Peyer's patch (tissue), 4 donors: ENCODE measurements around the gene NXPH4. TPM values are rescaled to one million over a fixed set of nuclear protein-coding genes. Genes with fewer than 3 reads are reported as not detected.

Experiments used
- DNase-seq, 3 donors: peaks; one replicate each; pipeline ENCODE4 v3.0.0-alpha.2; 2017 to 2019
- H3K27ac ChIP-seq, 4 donors: fragments of 200-600 bp; sonication (generic); one replicate each; pipeline ENCODE4 v1.5.1; 2016 to 2019
- H3K27me3 ChIP-seq, 2 donors: fragments of 200-600 bp; sonication (generic); one replicate each; pipeline ENCODE4 v1.5.1; 2019
- H3K36me3 ChIP-seq, 3 donors: fragments of 200-600 bp; sonication (generic); one replicate each; pipeline ENCODE4 v1.5.1; 2016 to 2019
- H3K4me1 ChIP-seq, 4 donors: fragments of 200-600 bp; sonication (generic); one replicate each; pipeline ENCODE4 v1.5.1; 2016 to 2019
- H3K4me3 ChIP-seq, 4 donors: fragments of 200-600 bp; sonication (generic); 1 replicate in 3 of 4; 2 replicates in 1 of 4; pipeline ENCODE4 v1.5.1; 2016 to 2019; ENCODE audit warnings: mild to moderate bottlenecking in 1 of 4
- H3K9me3 ChIP-seq, 4 donors: fragments of 200-600 bp; sonication (generic); one replicate each; pipeline ENCODE4 v1.5.1; 2016 to 2019; ENCODE audit warnings: mild to moderate bottlenecking in 1 of 4
- POLR2A ChIP-seq, 2 donors: fragments of 450-650 bp; IDR thresholded peaks; one replicate each; pipeline ENCODE4 v1.5.1; 2017; ENCODE audit warnings: antibody characterized with exemption in 2 of 2, mild to moderate bottlenecking in 2 of 2, moderate library complexity in 2 of 2
- total RNA-seq, 4 donors: library from RNA; depleted of rRNA; stranded (reverse); fragments of >200 nt; gene quantifications; one replicate each; pipeline ENCODE4 v1.1.0, GENCODE V29; 2016
- TF ChIP-seq, protein P1 (sequence below), 6 experiments: fragments of 450-650 bp in 4 of 6; fragments of 200-600 bp in 2 of 6; sonication (generic) in 1 of 6; IDR thresholded peaks; one replicate each; pipeline ENCODE4 v1.5.1; 2017 to 2019; ENCODE audit warnings: antibody characterized with exemption in 6 of 6, mild to moderate bottlenecking in 3 of 6, moderate library complexity in 1 of 6

Gene NXPH4
- total RNA-seq, 4 donors from 2014 or later = not detected

DNA sequence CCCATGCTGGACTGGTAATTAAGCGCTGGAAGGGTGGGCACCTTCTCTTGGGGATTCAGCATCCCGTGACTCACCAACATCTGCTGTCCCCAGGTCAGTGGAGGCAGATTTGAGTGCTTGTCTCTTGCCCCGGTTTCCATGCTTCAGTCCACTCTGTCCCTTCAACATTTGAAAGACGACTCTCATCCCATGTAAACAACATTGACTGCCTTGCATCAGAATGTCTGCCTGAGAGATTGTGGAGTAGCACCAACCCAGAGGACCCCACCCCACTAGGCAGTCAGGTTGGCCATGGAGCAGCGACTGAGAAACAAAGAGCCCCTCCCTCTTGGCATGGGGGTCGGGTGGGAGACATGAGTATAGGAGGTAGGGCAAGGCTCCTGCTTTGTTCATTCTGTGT is 39.3 kb downstream of the NXPH4 start:
- Histone ChIP-seq H3K27ac (no peak overlapping the region), H3K36me3 (peaks cover 0 to 59% (median 0%) of the 10 kb centered on the region in 3 donors), H3K4me1 (no peaks in the 10 kb centered on the region), H3K4me3 (no peak overlapping the region), H3K9me3 (no peaks in the 10 kb centered on the region), H3K27me3 (no peaks in the 10 kb centered on the region)
- DNase-seq = no peak
- no peak for TF ChIP-seq POLR2A (IDR thresholded peaks at IDR 0.05)
- TF ChIP-seq, protein P1, sequence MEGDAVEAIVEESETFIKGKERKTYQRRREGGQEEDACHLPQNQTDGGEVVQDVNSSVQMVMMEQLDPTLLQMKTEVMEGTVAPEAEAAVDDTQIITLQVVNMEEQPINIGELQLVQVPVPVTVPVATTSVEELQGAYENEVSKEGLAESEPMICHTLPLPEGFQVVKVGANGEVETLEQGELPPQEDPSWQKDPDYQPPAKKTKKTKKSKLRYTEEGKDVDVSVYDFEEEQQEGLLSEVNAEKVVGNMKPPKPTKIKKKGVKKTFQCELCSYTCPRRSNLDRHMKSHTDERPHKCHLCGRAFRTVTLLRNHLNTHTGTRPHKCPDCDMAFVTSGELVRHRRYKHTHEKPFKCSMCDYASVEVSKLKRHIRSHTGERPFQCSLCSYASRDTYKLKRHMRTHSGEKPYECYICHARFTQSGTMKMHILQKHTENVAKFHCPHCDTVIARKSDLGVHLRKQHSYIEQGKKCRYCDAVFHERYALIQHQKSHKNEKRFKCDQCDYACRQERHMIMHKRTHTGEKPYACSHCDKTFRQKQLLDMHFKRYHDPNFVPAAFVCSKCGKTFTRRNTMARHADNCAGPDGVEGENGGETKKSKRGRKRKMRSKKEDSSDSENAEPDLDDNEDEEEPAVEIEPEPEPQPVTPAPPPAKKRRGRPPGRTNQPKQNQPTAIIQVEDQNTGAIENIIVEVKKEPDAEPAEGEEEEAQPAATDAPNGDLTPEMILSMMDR (IDR thresholded peaks at IDR 0.05) = no peak

DNA sequence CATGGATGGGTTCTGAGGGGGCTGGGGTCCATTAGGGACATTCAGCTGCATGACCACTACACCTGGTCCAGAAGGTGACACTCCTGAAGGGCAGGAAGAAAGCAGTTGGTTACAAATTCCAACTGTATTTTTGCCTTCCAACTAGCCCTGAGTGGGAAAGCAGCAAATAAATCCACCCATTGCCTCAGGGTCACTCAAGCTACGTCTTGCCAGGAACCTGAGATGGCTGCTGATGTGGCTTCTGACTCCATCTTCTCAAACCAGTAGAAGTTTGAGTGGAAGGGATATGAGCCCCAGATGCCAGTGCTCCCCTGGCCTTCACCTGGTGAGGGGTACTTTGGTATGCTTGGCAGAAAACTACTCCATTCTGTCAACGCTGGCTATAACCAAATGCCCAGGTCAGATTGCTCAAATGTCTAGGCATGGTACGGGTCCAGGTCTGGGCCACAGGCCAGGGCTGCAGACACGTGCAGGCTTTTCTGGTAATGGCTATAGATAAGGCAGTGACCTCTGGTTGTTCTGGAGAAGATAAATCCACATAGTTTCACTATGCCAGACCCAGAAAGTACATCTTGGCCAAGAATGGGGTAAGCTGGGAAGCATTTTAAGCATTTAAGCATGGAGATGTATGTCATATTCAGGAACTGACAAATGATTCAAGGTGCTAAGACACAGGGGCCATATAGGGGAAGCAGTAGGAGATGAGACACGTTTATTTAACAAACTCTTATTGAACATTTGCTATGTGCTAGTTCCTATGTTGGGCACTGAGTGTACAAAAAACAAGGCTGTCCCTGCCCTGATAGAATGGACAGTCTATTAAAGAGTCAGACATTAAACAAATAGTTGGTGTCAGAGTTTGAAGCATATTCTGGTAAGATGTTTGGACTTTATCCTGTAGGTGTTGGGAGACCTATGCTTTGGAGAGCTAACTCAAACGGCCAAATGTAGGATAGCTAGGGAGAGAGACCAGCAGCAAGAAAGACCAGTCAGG is 42.7 kb downstream of the NXPH4 start:
- no peak for DNase-seq
- no peak overlapping the region for H3K27ac ChIP-seq
- TF ChIP-seq, protein P1 (IDR thresholded peaks at IDR 0.05) = no peak
- TF ChIP-seq POLR2A (IDR thresholded peaks at IDR 0.05) = no peak
- no peaks in the 10 kb centered on the region for H3K27me3 ChIP-seq
- H3K9me3 ChIP-seq = no peaks in the 10 kb centered on the region
- no peak overlapping the region for H3K4me3 ChIP-seq
- H3K36me3 ChIP-seq = peaks cover 0 to 83% (median 0%) of the 10 kb centered on the region in 3 donors
- no peaks in the 10 kb centered on the region for H3K4me1 ChIP-seq

DNA sequence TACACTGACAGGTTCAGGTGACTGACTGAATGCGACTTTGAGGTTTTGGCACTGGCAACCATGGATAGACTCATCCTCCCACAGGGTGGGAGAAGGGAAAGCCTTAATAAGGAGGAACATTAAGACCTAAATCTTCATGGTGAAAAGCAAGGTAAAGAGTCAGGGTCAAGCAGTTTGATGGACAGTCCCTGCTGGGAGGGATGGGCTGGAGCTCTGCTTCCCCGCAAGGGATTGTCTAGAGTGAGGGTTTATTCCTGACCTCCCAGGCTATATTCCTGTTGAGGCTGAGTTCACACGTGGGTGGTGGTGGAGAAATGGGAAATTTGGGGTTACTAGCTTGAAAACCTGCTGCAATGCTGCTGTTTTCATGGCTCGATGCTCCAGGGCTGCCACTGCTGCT is 43.8 kb downstream of the NXPH4 start:
- H3K27me3 ChIP-seq = no peaks in the 10 kb centered on the region
- no peaks in the 10 kb centered on the region for H3K4me1 ChIP-seq
- no peaks in the 10 kb centered on the region for H3K9me3 ChIP-seq
- peaks cover 0 to 79% (median 0%) of the 10 kb centered on the region in 3 donors for H3K36me3 ChIP-seq
- TF ChIP-seq POLR2A (IDR thresholded peaks at IDR 0.05) = no peak
- TF ChIP-seq, protein P1 (IDR thresholded peaks at IDR 0.05) = no peak
- DNase-seq = no peak
- H3K27ac ChIP-seq = no peak overlapping the region
- no peak overlapping the region for H3K4me3 ChIP-seq

DNA sequence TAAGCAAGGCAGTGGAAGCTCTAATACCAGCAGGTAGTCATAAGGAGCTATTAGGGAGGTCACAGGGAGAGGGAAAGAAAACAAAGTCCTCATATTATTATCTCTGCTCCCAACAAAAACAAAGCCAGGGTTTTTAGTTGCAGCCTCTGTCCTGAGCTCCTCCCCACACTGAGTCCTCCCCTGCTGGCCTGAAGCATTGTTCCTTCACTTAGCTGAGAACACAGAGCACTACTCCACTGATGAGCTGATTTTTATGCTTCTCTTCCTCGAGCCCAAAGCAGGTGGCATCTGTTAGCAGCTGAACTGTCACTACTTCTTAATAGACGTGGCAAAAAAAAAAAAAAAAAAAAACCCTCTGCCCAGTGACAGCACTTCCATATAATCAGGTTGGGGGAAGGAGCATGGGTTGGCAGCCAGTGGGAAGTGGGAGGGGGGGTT is 44.9 kb downstream of the NXPH4 start:
- no peak for TF ChIP-seq POLR2A (IDR thresholded peaks at IDR 0.05)
- TF ChIP-seq, protein P1 (IDR thresholded peaks at IDR 0.05) = no peak
- Histone ChIP-seq H3K4me3 (no peak overlapping the region), H3K36me3 (peaks cover 0 to 75% (median 0%) of the 10 kb centered on the region in 3 donors)

DNA sequence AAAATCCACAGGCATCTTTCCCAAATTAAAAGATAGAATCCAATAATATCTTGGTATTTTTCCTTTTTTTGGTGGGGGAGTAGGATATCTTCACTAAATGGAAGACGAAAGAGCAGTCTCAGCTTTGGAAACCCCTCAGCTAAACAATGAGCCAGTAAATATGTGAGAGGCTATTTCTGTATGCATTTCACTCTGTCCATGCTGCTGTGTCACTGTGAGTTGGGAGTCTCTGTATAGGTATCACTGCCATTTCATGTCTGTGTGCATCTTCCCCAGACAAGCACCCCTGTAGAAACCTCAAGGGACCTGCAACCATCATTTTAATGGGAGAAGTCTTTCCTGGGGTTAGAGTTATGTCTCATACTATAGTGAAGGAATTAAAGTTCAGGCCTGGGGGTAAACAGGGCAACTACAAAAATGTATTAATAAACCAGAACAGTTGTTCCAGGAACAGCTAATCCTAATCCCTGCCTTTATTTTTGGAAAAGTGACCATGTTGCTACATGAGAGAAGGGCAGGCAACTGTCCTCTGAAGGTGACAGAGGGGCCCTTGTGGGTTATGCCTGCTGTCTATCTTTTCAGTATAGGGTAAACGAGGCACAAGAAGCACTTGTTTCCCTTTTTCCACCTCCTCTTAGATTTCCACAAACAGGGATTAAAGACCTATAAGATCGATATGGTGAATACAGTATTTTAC is 45.7 kb downstream of the NXPH4 start:
- TF ChIP-seq, protein P1 (IDR thresholded peaks at IDR 0.05) = no peak
- no peak for TF ChIP-seq POLR2A (IDR thresholded peaks at IDR 0.05)
- H3K4me3 ChIP-seq = no peak overlapping the region
- no peaks in the 10 kb centered on the region for H3K27me3 ChIP-seq
- H3K27ac ChIP-seq = no peak overlapping the region
- no peaks in the 10 kb centered on the region for H3K4me1 ChIP-seq
- no peaks in the 10 kb centered on the region for H3K9me3 ChIP-seq
- no peak for DNase-seq
- H3K36me3 ChIP-seq = peaks cover 0 to 75% (median 0%) of the 10 kb centered on the region in 3 donors

More for the DNA sequence above, 44.9 kb downstream of the NXPH4 start:
- Histone ChIP-seq H3K27ac (no peak overlapping the region), H3K9me3 (no peaks in the 10 kb centered on the region), H3K4me1 (no peaks in the 10 kb centered on the region), H3K27me3 (no peaks in the 10 kb centered on the region)
- DNase-seq = no peak
